Muscle of arm (tissue), 12 donors: ENCODE results near the gene EFHD1. TPM values are rescaled to one million over a fixed set of nuclear protein-coding genes. Genes with fewer than 3 reads are reported as not detected.
A peak's percentile ranks its signal among the peaks of the same experiment; 100 is the strongest.
"Not testable (repeated sequence)": the region's sequence is repeated elsewhere in the genome, so short reads cannot be mapped to it uniquely, and the experiment has no call there.

Experiments used
- DNase-seq: peaks from one replicate; pipeline ENCODE4 v3.0.0-alpha.2; 2013
- polyA plus RNA-seq, 12 donors: library from polyadenylated mRNA; unstranded; fragments of 120-200 nt; gene quantifications; one replicate each; pipeline ENCODE4 v1.2.1, GENCODE V29; 2013; ENCODE audit not compliant: insufficient read length in 12 of 12

EFHD1 gene
- polyA plus RNA-seq, 12 donors: 14.9 to 41.7 (median 29.6) TPM; not detected in 1

DNA sequence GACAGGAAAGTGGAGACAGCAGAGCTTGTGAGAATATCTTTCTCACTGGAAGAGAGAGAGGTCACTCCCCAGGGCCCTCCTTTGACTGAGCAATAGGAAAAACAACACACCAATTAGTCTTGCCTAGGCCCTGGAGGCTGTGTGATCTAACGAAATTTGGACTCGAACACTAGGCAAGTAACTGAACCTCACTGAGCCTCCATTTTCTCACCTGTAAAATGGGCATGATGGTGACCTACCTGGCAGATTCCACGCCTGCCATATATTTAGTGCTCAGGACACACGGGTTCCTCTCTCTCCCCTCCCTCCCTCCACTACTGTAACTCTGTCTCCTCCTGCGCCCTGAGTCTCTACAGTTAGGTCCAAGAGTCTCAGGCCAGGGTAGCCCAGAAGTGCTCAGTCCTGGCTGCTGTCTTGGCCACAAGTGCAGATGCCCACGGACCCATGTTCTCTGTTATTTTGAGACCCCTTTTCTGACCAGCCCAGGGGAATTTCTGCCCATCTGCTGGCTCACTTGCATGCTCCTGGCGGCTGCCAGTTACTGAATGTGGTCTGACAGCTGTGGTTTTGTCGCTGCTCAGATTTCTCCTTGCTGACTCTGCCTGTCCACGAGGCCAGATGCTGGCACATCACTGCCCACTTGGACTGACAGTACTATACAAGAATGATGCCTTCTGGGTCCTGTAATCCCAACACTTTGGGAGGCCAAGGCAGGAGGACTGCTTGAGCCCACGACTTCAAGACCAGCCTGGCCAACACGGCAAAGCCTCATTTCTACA lies 54.2 kb downstream of the EFHD1 start:
- no peak for DNase-seq

DNA sequence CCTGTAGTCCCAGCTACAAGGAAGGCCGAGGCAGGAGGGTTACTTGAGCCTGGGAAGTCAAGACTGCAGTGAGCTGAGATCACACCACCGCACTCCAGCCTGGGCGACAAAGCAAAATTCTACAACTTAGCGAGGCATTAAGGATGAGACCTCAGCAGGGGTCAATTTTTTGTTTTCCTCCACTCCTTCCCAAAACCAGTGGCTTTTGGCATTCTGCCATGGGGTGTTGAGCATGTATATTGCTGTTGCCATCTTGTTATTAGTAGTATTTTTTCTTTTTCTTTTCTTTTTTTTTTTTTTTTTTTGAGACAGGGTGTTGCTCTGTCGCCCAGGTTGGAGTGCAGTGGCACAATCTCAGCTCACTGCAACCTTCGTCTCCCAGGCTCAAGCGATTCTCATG lies 54.8 kb downstream of the EFHD1 start:
- DNase-seq: no peak

DNA sequence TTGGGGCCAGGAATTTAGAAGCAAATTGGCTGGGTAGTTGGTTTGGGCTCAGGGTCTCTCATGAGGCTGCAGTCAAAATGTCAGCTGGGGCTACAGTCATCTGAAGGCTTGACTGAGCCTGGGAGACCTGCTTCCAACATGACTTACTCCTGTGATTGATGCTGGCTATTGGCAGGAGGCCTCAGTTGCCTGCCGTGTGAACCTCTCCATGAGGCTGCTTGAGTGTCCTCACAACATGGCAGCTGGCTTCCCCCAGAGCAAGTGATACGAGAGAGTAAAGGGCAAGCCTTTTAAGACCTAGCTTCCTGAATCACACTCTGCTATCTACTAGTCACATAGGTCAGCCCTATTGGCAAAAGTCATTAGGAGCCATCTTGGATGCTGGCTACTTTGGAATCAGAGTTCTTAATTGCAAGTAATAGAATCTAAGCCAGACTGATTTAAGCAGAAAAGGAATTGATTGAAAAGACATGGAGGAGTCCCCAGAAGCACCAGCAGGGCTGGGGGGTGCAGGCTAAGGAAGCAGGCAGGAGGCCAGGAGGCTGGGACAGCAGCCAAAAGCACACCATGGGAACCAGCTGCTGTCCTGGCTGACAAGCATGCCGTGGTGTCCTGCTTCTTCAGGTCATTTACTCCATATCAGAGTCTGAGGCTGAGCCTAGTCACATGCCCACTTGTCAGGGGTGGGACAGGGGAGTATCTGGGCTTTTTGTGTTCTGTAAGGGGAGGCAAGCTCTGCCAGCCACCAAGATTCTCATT lies 55.9 kb downstream of the EFHD1 start:
- DNase-seq: no peak

DNA sequence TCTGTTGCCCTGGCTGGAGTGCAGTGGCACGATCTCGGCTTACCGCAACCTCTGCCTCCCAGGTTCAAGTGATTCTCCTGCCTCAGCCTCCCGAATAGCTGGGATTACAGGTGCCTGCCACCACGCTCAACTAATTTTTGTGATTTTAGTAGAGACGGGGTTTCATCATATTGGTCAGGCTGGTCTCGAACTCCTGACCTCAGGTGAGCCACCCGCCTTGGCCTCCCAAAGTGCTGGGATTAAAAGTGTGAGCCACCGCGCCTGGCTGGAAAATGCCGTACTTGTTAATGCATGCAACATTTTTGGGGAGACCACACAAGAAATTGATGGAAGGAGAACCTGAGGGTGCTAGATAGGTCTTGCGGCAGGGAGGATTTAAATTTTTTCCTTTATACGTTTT lies 57.7 kb downstream of the EFHD1 start:
- DNase-seq: not testable (repeated sequence)

DNA sequence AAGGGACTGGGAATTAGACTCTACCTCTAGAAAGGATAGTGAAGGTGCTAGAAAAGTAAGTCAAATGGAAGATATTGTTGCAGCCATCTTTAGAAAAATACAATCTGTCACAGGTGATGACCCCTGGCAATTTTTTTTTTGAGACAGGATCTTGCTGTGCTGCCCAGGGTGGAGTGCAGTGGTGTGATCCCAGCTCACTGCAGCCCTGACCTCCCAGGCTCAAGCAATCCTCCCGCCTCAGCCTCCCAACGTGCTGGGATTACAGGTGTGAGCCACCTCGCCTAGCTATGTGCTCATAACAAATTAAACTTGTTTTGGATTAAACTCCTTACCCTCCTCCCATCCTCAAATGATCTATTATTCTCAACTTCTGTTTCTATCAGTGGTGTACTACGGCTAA lies 59.9 kb downstream of the EFHD1 start:
- no peak for DNase-seq

DNA sequence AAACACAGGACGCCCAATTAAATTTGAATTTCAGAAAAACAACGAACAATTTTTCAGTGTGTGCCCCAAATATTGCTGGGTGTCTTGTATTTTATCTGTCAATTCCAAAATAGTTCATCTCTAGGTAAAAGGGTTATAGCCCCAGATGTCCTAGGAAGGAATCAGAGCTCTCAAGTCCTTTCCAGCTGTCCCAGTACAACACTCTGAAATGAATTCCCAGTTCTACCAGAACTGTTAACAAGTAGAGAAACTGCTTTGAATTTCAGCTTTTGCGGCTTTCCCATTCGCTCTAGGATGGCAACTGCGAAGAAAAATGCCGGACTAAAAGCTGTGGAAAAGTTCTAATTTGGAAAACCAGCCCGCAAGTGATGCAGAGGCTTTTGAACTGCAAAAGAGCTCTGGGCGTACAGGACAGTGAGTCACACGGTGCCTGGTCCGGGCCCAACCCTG lies 63.2 kb downstream of the EFHD1 start:
- no peak for DNase-seq

- peak; percentile 96 for DNase-seq
These were observed 63.8 kb downstream of the EFHD1 start, which contains the start of gene GIGYF2 for GRCh38 chr2:232697059-232697806. TSS of gene GIGYF2 (plus strand) at chr2:232697331. CDS start at chr2:232735198, 37,867 bp downstream.

DNA sequence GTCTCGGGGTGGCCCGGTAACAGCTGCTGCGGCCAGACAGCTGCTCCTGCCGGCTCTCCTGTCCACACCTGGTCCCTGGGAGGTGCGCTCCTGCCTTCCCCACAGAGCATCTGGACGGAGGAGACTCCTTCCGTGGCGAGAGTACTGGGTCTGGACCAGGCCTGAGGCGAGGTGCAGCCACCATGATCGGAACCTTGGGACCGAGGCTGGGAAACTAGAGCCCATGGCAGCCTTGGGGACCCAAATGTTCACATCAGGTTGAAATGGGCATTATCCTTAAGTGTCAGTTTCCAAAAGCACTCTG lies 64.4 kb downstream of the EFHD1 start:
- DNase-seq: no peak

- no peak for DNase-seq
These were observed 65.2 kb downstream of the EFHD1 start for GRCh38 chr2:232698556-232699091.

- no peak for DNase-seq
These were observed 65.7 kb downstream of the EFHD1 start for GRCh38 chr2:232699110-232699509.

DNA sequence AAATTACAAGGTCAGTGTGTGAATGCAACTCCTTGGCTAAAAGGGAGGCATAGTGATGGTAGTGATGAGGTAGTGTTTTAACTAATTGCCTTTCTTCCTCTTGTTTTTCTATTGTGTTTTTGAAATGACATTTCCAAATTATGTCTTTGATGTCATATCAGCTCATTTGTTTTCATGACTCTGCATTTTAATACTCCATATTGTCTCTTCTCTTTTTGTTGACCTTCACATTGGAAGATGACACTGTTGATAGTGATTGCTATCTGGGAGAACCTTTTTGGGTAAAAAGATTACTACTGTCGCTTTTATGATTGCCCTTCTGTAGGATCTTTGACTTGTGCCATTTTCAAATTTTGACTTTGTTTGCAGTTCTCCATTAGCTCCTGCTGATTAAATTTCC lies 66.8 kb downstream of the EFHD1 start:
- no peak for DNase-seq

DNA sequence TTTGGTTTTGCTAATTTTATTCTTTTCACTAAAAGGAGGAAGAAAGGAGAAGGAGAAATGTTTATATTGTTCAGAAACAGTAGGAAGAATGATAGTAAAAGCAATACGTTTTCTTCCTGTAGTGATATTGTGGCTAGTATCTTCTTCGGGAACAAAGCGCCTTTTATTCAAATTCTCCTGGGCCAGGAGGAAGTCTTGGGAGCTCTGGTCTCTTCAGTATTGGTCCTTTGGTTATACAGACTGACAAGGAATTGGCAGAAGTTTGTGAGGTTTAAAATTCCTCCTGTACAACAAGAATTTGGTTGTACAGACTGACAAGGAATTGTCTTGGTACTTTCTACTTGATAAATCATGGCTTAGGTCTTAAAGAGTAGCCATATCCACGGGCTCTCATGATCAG lies 73.7 kb downstream of the EFHD1 start:
- DNase-seq: no peak

GRCh38 chr2:232713505-232713904 lies 80.1 kb downstream of the EFHD1 start:
- no peak for DNase-seq

DNA sequence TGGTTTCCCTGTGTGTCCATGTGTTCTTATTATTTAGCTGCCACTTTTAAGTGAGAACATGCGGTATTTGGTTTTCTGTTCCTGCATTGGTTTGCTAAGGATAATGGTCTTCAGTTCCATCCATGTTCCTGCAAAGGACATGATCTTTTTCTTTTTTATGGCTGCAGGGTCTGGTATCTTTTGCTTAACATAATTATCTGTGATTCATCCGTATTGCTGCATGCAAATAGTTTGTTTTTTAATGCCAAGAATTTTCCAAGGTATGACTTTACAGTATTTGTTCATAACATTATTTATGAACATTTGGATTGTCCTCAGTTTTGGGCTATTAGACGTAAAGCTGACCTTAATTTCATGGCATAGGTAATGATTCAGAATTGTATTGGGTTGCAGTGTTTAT lies 81.6 kb downstream of the EFHD1 start:
- no peak for DNase-seq

DNA sequence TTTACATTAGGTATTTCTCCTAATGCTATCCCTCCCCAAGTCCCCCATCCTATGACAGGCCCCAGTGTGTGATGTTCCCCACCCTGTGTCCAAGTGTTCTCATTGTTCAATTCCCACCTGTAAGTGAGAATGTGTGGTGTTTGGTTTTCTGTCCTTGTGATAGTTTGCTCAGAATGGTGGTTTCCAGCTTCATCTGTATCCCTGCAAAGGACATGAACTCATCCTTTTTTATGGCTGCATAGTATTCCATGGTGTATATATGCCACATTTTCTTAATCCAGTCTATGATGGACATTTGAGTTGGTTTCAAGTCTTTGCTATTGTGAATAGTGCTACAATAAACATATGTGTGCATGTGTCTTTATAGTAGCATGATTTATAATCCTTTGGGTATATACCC lies 86.7 kb downstream of the EFHD1 start:
- DNase-seq: not testable (repeated sequence)

GRCh38 chr2:232721261-232721660 lies 87.9 kb downstream of the EFHD1 start:
- DNase-seq: no peak

GRCh38 chr2:232721882-232722281 lies 88.5 kb downstream of the EFHD1 start:
- DNase-seq: no peak

GRCh38 chr2:232723027-232723426 lies 89.6 kb downstream of the EFHD1 start:
- no peak for DNase-seq

GRCh38 chr2:232728785-232729184 lies 95.4 kb downstream of the EFHD1 start:
- DNase-seq: no peak

DNA sequence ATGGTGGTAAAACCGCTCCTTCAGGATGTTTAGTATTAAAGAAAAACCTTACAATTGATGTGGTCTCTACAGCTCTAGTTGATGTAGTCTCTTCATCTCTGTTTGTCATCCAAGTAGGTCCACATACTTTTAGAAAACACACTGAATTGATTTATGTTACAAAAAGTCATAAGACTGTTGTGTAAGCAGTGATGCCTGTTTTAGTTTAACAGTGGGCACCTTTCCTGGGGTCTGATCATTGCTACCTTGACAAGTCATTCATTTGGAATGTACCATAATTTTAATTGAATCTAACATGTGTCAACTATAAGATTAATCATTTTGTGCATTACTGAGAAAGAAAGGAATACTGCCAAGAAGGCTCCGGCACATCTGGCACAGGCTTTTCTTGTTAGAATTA lies 98.1 kb downstream of the EFHD1 start:
- peak; percentile 10 for DNase-seq
